HG02938 (cell line): ENCODE data around the gene TEAD2.

Experiments
- ATAC-seq: cut with Tn5 transposase; IDR thresholded peaks from one replicate; pipeline ENCODE4 v1.9.1; 2021; ENCODE audit warnings: mild to moderate bottlenecking, moderate library complexity; ENCODE audit not compliant: unreplicated experiment

TEAD2 gene

DNA sequence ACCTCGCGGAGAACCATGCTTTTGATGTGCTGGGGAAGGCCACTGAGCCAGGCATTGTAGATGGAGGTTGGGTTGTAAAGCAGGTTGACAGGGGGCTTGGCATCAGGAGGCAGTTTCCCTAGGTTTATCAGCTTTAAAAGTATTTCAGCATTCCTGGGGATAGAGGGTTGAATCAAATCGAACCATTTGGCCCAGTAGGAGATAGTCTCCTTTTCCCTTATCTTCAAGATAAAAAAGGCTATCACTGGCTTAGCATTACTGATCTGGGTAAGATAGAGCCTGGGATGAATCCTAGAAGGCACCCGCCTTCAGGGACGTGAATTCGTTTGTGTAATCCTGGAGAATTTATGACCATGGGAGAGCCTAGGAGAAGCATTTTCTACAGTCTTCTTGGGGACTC lies 67.8 kb downstream of the TEAD2 start:
- ATAC-seq = no peak
